HepG2 (cell line): ENCODE measurements around the gene PKIB.

Experiments used
- CBX2 ChIP-seq, 2 experiments: fragments of 200-600 bp in 1 of 2; sonication (generic); formaldehyde crosslinking in 1 of 2; IDR thresholded peaks; 2 replicates each; pipeline versions ENCODE4 v1.7.0 to v1.8.1; 2018 to 2022; ENCODE audit warnings: low read depth in 2 of 2, low read length in 1 of 2, mild to moderate bottlenecking in 1 of 2, missing genetic modification reagents in 1 of 2
- KAT7 ChIP-seq: IDR thresholded peaks from 2 replicates; pipeline ENCODE4 v1.6.1; 2018; ENCODE audit warnings: borderline replicate concordance, missing compliant biosample characterization
- NR0B2 ChIP-seq: sonication (generic); formaldehyde crosslinking; IDR thresholded peaks from 2 replicates; pipeline ENCODE4 v1.4.0; 2020; ENCODE audit warnings: mild to moderate bottlenecking, missing genetic modification reagents
- PCBP2 ChIP-seq: fragments of 200-400 bp; formaldehyde crosslinking; optimal IDR thresholded peaks from 2 replicates; pipeline ENCODE3; 2018; ENCODE audit warnings: low read length, low read depth; ENCODE audit not compliant: poor library complexity, severe bottlenecking
- TCF7 ChIP-seq: sonication (generic); IDR thresholded peaks from 2 replicates; pipeline ENCODE4 v1.6.1; 2016; ENCODE audit warnings: antibody characterized with exemption, low read depth
- ZNF552 ChIP-seq: sonication (generic); formaldehyde crosslinking; IDR thresholded peaks from 2 replicates; pipeline ENCODE4 v1.9.0; 2022; ENCODE audit warnings: missing genetic modification reagents, mild to moderate bottlenecking, borderline replicate concordance

- TF ChIP-seq KAT7 (CRISPR knock-in tag) (no peak), TCF7 (no peak), NR0B2 (CRISPR knock-in tag) (no peak), PCBP2 (no peak), CBX2 (IDR thresholded peaks at IDR 0.05; ENCODE audit: low read depth, low read length) (no peak), CBX2 (CRISPR knock-in tag; IDR thresholded peaks at IDR 0.05; ENCODE audit: low read depth) (no peak), ZNF552 (CRISPR knock-in tag) (no peak)
These were observed 29.5 kb upstream of the PKIB start for GRCh38 chr6:122580737-122581136.
